Calu3 (cell line): ENCODE measurements around the gene COL4A5. TPM values are rescaled to one million over a fixed set of nuclear protein-coding genes. Genes with fewer than 3 reads are reported as not detected.

Source experiments
- BruUV-seq: library from RNA; stranded (reverse); fragments of 400-500 nt; replicated peaks from 2 replicates; lab custom pipeline; 2021; lab: Mats Ljungman, UMichigan
- CTCF ChIA-PET: fragments of 300-600 bp; sonication (Branson Sonifier 250); formaldehyde crosslinking; loops from one replicate; lab custom pipeline; 2022; ENCODE audit warnings: antibody characterized with exemption; lab: Charles Lee
- DNase-seq: peaks from one replicate; pipeline ENCODE4 v3.0.0; 2022
- H3K27ac Mint-ChIP-seq: one replicate; pipeline ENCODE4 v1.8.0; 2022; ENCODE audit warnings: mixed read lengths; ENCODE audit not compliant: unreplicated experiment
- H3K27me3 Mint-ChIP-seq: one replicate; pipeline ENCODE4 v1.8.0; 2022; ENCODE audit warnings: mixed read lengths; ENCODE audit not compliant: unreplicated experiment
- H3K36me3 Mint-ChIP-seq: one replicate; pipeline ENCODE4 v1.8.0; 2022; ENCODE audit warnings: mild to moderate bottlenecking, moderate library complexity, mixed read lengths; ENCODE audit not compliant: insufficient read depth, unreplicated experiment
- H3K4me1 Mint-ChIP-seq: one replicate; pipeline ENCODE4 v1.8.0; 2022; ENCODE audit warnings: mild to moderate bottlenecking, low read depth, mixed read lengths; ENCODE audit not compliant: unreplicated experiment
- H3K4me3 Mint-ChIP-seq: one replicate; pipeline ENCODE4 v1.8.0; 2022; ENCODE audit warnings: mild to moderate bottlenecking, low read depth, moderate library complexity, mixed read lengths; ENCODE audit not compliant: unreplicated experiment
- H3K9me3 Mint-ChIP-seq: one replicate; pipeline ENCODE4 v1.8.0; 2022; ENCODE audit warnings: low read depth, mixed read lengths; ENCODE audit not compliant: unreplicated experiment
- intact Hi-C: fragments of 100-400 bp; cut with micrococcal nuclease; formaldehyde crosslinking; loops from one replicate; pipeline ENCODE4 v1.10.0; 2022; ENCODE audit not compliant: unreplicated experiment
- total RNA-seq: library from RNA; stranded (reverse); gene quantifications from 2 replicates; pipeline ENCODE4 v1.2.3, GENCODE V29; 2022
- TF ChIP-seq, protein P1 (sequence below): fragments of 200-600 bp; IDR thresholded peaks from one replicate; pipeline ENCODE4 v1.8.0; 2022; ENCODE audit warnings: antibody characterized with exemption; ENCODE audit not compliant: unreplicated experiment

Gene COL4A5
- total RNA-seq, 1 experiment from 2014 or later, result 19.8 TPM

DNA sequence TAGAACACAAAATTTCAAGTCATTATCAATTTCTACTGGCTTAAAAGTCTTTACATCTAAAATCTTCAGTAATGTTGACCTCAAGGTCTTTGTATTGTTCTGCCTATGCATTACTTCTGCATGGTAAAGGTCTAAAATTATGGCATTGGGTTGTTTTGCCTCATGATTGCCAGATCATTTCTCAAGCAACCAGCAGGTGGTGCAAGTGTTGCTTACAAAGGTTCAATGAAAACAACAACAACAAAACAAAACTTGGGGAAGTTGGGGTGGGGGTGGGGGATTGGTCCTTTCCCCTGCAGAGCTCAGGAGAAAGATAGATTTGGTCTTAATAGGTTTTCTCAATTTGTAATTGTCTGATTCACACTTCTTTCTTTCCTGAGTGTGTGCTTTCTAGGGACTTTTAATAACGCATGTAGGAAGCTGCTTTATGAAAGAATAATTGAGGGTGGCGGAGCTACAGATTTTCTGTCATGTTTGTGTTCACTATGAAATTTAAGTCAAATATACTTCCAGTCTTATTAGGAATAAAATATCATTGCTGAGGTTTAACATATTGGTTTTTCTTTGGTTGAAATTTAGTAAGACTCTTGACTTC is 145.1 kb downstream of the COL4A5 start:
- DNase-seq, result peak; percentile 10
- CTCF ChIA-PET, result interaction anchor here (0.7 kb wide), 1 partner anchor 358 kb away, joined by 11 read pairs; no protein-coding TSS in a partner anchor
- Mint-ChIP-seq H3K4me3 (no peak overlapping the region), H3K27me3 (no peaks in the 10 kb centered on the region), H3K9me3 (no peaks in the 10 kb centered on the region), H3K4me1 (no peaks in the 10 kb centered on the region), H3K36me3 (no peaks in the 10 kb centered on the region), H3K27ac (no peak overlapping the region)
- intact Hi-C loops, result loop anchor here (5.0 to 10.0 kb wide), 2 partner anchors 800 to 893 kb away; no protein-coding TSS in a partner anchor
- BruUV-seq, result no TSS peak
- TF ChIP-seq, protein P1, sequence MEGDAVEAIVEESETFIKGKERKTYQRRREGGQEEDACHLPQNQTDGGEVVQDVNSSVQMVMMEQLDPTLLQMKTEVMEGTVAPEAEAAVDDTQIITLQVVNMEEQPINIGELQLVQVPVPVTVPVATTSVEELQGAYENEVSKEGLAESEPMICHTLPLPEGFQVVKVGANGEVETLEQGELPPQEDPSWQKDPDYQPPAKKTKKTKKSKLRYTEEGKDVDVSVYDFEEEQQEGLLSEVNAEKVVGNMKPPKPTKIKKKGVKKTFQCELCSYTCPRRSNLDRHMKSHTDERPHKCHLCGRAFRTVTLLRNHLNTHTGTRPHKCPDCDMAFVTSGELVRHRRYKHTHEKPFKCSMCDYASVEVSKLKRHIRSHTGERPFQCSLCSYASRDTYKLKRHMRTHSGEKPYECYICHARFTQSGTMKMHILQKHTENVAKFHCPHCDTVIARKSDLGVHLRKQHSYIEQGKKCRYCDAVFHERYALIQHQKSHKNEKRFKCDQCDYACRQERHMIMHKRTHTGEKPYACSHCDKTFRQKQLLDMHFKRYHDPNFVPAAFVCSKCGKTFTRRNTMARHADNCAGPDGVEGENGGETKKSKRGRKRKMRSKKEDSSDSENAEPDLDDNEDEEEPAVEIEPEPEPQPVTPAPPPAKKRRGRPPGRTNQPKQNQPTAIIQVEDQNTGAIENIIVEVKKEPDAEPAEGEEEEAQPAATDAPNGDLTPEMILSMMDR, result peak; percentile 34

DNA sequence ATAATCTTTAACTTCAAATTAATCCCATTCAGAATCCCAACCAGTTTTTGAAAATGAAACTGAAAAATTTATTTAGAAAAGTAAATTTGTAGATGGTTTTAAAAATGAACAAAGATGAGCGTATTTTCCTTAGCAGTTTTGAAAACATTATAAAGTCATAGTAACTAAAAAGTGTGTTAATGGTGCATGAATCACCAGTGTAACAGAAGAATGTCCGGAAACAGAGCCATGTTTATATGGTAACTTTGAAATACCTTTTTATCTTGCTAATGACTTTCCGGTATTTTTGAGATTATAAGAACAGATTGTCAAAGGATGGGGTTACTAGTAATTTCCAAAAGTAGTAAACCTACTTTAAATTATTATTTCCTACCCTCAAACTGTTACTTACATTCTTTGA is 150.9 kb downstream of the COL4A5 start:
- H3K36me3 Mint-ChIP-seq, result no peaks in the 10 kb centered on the region
- no peaks in the 10 kb centered on the region for H3K9me3 Mint-ChIP-seq
- no peak for DNase-seq
- no TSS peak for BruUV-seq
- TF ChIP-seq, protein P1, result no peak
- no peak overlapping the region for H3K27ac Mint-ChIP-seq
- CTCF ChIA-PET, result no interaction called here
- no peaks in the 10 kb centered on the region for H3K4me1 Mint-ChIP-seq
- H3K27me3 Mint-ChIP-seq, result no peaks in the 10 kb centered on the region
- H3K4me3 Mint-ChIP-seq, result no peak overlapping the region
- intact Hi-C loops, result no loop called here

DNA sequence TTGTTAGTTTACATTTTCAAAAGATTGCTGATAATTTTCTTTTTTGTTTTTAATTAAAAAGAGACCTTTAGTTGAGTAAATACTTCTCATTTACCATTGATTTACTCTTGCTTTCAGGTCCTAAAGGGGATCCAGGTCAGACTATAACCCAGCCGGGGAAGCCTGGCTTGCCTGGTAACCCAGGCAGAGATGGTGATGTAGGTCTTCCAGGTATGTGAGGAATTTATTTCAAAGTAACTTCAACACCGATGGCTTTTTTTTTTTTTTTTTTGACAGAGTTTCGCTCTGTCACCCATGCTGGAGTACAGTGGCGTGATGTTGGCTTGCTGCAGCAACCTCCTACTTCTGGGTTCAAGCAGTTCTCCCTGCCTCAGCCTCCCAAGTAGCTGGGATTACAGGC is 161.6 kb downstream of the COL4A5 start:
- no peaks in the 10 kb centered on the region for H3K4me1 Mint-ChIP-seq
- H3K4me3 Mint-ChIP-seq, result no peak overlapping the region
- H3K27ac Mint-ChIP-seq, result no peak overlapping the region
- no peaks in the 10 kb centered on the region for H3K27me3 Mint-ChIP-seq
- TF ChIP-seq, protein P1, result no peak
- H3K9me3 Mint-ChIP-seq, result no peaks in the 10 kb centered on the region
- intact Hi-C loops, result no loop called here
- no TSS peak for BruUV-seq
- no peak for DNase-seq
- no peaks in the 10 kb centered on the region for H3K36me3 Mint-ChIP-seq
- CTCF ChIA-PET, result no interaction called here

DNA sequence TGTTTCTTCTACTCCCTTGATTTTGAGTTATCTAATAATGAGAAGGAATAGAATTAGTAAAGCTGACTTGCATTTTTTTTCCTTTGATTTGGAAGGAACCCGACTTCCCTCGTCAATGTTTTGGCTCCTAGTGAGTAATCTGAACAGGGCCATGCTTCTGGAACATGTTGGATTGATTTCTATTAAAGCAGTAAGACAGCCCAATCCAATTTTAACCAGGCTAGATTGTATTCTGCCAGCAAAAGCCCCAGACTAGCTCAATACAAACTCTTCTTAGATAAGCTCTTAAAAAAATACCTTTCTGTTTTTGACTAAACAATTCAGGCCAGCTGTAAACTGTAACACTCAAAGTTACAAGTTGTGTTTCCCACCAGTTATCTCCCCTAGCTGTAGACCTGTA is 170.5 kb downstream of the COL4A5 start:
- CTCF ChIA-PET, result no interaction called here
- H3K27ac Mint-ChIP-seq, result no peak overlapping the region
- H3K9me3 Mint-ChIP-seq, result no peaks in the 10 kb centered on the region
- intact Hi-C loops, result no loop called here
- BruUV-seq, result no TSS peak
- no peaks in the 10 kb centered on the region for H3K4me1 Mint-ChIP-seq
- no peaks in the 10 kb centered on the region for H3K36me3 Mint-ChIP-seq
- TF ChIP-seq, protein P1, result no peak
- no peak overlapping the region for H3K4me3 Mint-ChIP-seq
- DNase-seq, result no peak
- no peaks in the 10 kb centered on the region for H3K27me3 Mint-ChIP-seq
